ENCODE measurements around the gene OLA1. TPM values are rescaled to one million over a fixed set of nuclear protein-coding genes. Genes with fewer than 3 reads are reported as not detected.

The OLA1 gene
- total RNA-seq, 1 donor from 2014 or later: 79.4 TPM

- peaks cover 2% of the 10 kb centered on the region for H3K4me1 Mint-ChIP-seq (ENCODE audit: unreplicated experiment)
- no peak for DNase-seq (ENCODE audit: extremely low spot score, unreplicated experiment)
- no peaks in the 10 kb centered on the region for H3K9me3 Mint-ChIP-seq (ENCODE audit: unreplicated experiment)
- peaks cover 11% of the 10 kb centered on the region for H3K36me3 Mint-ChIP-seq (ENCODE audit: unreplicated experiment)
- no peak overlapping the region for H3K27ac Mint-ChIP-seq (ENCODE audit: unreplicated experiment)
- H3K4me3 Mint-ChIP-seq (ENCODE audit: unreplicated experiment): no peak overlapping the region
- TF ChIP-seq CTCF (IDR thresholded peaks at IDR 0.05): no peak
- H3K27me3 Mint-ChIP-seq (ENCODE audit: unreplicated experiment): no peaks in the 10 kb centered on the region
Observed at GRCh38 chr2:174219321-174219720, 29.0 kb downstream of the OLA1 start.

GRCh38 chr2:174218773-174219172 lies 29.6 kb downstream of the OLA1 start:
- TF ChIP-seq CTCF (IDR thresholded peaks at IDR 0.05): no peak
- peaks cover 2% of the 10 kb centered on the region for H3K4me1 Mint-ChIP-seq (ENCODE audit: unreplicated experiment)
- no peaks in the 10 kb centered on the region for H3K27me3 Mint-ChIP-seq (ENCODE audit: unreplicated experiment)
- no peak for DNase-seq (ENCODE audit: extremely low spot score, unreplicated experiment)
- H3K9me3 Mint-ChIP-seq (ENCODE audit: unreplicated experiment): no peaks in the 10 kb centered on the region
- peaks cover 11% of the 10 kb centered on the region for H3K36me3 Mint-ChIP-seq (ENCODE audit: unreplicated experiment)
- H3K27ac Mint-ChIP-seq (ENCODE audit: unreplicated experiment): no peak overlapping the region
- no peak overlapping the region for H3K4me3 Mint-ChIP-seq (ENCODE audit: unreplicated experiment)

- Mint-ChIP-seq H3K36me3 (ENCODE audit: unreplicated experiment) (peaks cover 5% of the 10 kb centered on the region), H3K27ac (ENCODE audit: unreplicated experiment) (no peak overlapping the region), H3K4me3 (ENCODE audit: unreplicated experiment) (no peak overlapping the region), H3K9me3 (ENCODE audit: unreplicated experiment) (no peaks in the 10 kb centered on the region), H3K27me3 (ENCODE audit: unreplicated experiment) (no peaks in the 10 kb centered on the region), H3K4me1 (ENCODE audit: unreplicated experiment) (peaks cover 2% of the 10 kb centered on the region)
- DNase-seq (ENCODE audit: extremely low spot score, unreplicated experiment): no peak
- TF ChIP-seq CTCF (IDR thresholded peaks at IDR 0.05): no peak
Observed at GRCh38 chr2:174217869-174218268, 30.5 kb downstream of the OLA1 start.

- no peaks in the 10 kb centered on the region for H3K27me3 Mint-ChIP-seq (ENCODE audit: unreplicated experiment)
- H3K36me3 Mint-ChIP-seq (ENCODE audit: unreplicated experiment): peaks cover 2% of the 10 kb centered on the region
- no peak for TF ChIP-seq CTCF (IDR thresholded peaks at IDR 0.05)
- DNase-seq (ENCODE audit: extremely low spot score, unreplicated experiment): no peak
- no peaks in the 10 kb centered on the region for H3K9me3 Mint-ChIP-seq (ENCODE audit: unreplicated experiment)
- no peak overlapping the region for H3K27ac Mint-ChIP-seq (ENCODE audit: unreplicated experiment)
- H3K4me1 Mint-ChIP-seq (ENCODE audit: unreplicated experiment): no peaks in the 10 kb centered on the region
- no peak overlapping the region for H3K4me3 Mint-ChIP-seq (ENCODE audit: unreplicated experiment)
Observed at GRCh38 chr2:174211954-174212353, 36.4 kb downstream of the OLA1 start.

GRCh38 chr2:174210862-174211261 lies 37.5 kb downstream of the OLA1 start:
- Mint-ChIP-seq H3K27ac (ENCODE audit: unreplicated experiment) (no peak overlapping the region), H3K27me3 (ENCODE audit: unreplicated experiment) (no peaks in the 10 kb centered on the region), H3K4me3 (ENCODE audit: unreplicated experiment) (no peak overlapping the region), H3K4me1 (ENCODE audit: unreplicated experiment) (no peaks in the 10 kb centered on the region), H3K9me3 (ENCODE audit: unreplicated experiment) (no peaks in the 10 kb centered on the region), H3K36me3 (ENCODE audit: unreplicated experiment) (peaks cover 2% of the 10 kb centered on the region)
- no peak for DNase-seq (ENCODE audit: extremely low spot score, unreplicated experiment)
- no peak for TF ChIP-seq CTCF (IDR thresholded peaks at IDR 0.05)

Data from osteocyte (in vitro differentiated cells).